ENCODE measurements around the gene POLR1F.
"Not testable (repeated sequence)": the region's sequence is repeated elsewhere in the genome, so short reads cannot be mapped to it uniquely, and the experiment has no call there.

POLR1F gene

GRCh38 chr7:19701471-19701870 is 7.4 kb downstream of the POLR1F start:
- in situ Hi-C loops (cut with HindIII; ENCODE audit: low sequenced_read_pairs), result no loop called here
- no peak overlapping the region for H3K4me3 ChIP-seq (ENCODE audit: low read depth, low read length)
- no peak for DNase-seq (ENCODE audit: low read depth)
- TF ChIP-seq CTCF (IDR thresholded peaks at IDR 0.05; ENCODE audit: low read depth, low read length, missing control alignments), result no peak

GRCh38 chr7:19700936-19701335 is 7.9 kb downstream of the POLR1F start:
- in situ Hi-C loops (cut with HindIII; ENCODE audit: low sequenced_read_pairs), result no loop called here
- no peak overlapping the region for H3K4me3 ChIP-seq (ENCODE audit: low read depth, low read length)
- DNase-seq (ENCODE audit: low read depth), result no peak
- no peak for TF ChIP-seq CTCF (IDR thresholded peaks at IDR 0.05; ENCODE audit: low read depth, low read length, missing control alignments)

GRCh38 chr7:19698331-19698730 is 10.5 kb downstream of the POLR1F start:
- no peak for TF ChIP-seq CTCF (IDR thresholded peaks at IDR 0.05; ENCODE audit: low read depth, low read length, missing control alignments)
- in situ Hi-C loops (cut with HindIII; ENCODE audit: low sequenced_read_pairs), result no loop called here
- no peak overlapping the region for H3K4me3 ChIP-seq (ENCODE audit: low read depth, low read length)
- no peak for DNase-seq (ENCODE audit: low read depth)

GRCh38 chr7:19696926-19697325 is 11.9 kb downstream of the POLR1F start:
- no peak overlapping the region for H3K4me3 ChIP-seq (ENCODE audit: low read depth, low read length)
- DNase-seq (ENCODE audit: low read depth), result no peak
- TF ChIP-seq CTCF (IDR thresholded peaks at IDR 0.05; ENCODE audit: low read depth, low read length, missing control alignments), result no peak
- in situ Hi-C loops (cut with HindIII; ENCODE audit: low sequenced_read_pairs), result no loop called here

- no peak for TF ChIP-seq CTCF (IDR thresholded peaks at IDR 0.05; ENCODE audit: low read depth, low read length, missing control alignments)
- DNase-seq (ENCODE audit: low read depth), result no peak
- H3K4me3 ChIP-seq (ENCODE audit: low read depth, low read length), result no peak overlapping the region
- in situ Hi-C loops (cut with HindIII; ENCODE audit: low sequenced_read_pairs), result no loop called here
Observed at GRCh38 chr7:19692111-19692828, 16.6 kb downstream of the POLR1F start.

- no peak for DNase-seq (ENCODE audit: low read depth)
- no peak overlapping the region for H3K4me3 ChIP-seq (ENCODE audit: low read depth, low read length)
- in situ Hi-C loops (cut with HindIII; ENCODE audit: low sequenced_read_pairs), result no loop called here
- no peak for TF ChIP-seq CTCF (IDR thresholded peaks at IDR 0.05; ENCODE audit: low read depth, low read length, missing control alignments)
Observed at GRCh38 chr7:19690736-19691135, 18.1 kb downstream of the POLR1F start.

GRCh38 chr7:19689130-19689529 is 19.7 kb downstream of the POLR1F start:
- in situ Hi-C loops (cut with HindIII; ENCODE audit: low sequenced_read_pairs); DNase-seq (ENCODE audit: low read depth); H3K4me3 ChIP-seq (ENCODE audit: low read depth, low read length): not testable (repeated sequence)
